Coronary artery (tissue), 2 donors: Measurements from ENCODE around the gene EFNA5.

Experiments used
- DNase-seq: peaks from one replicate; pipeline ENCODE4 v3.0.0-alpha.2; 2017; ENCODE audit warnings: low spot score
- H3K27ac ChIP-seq, 2 donors: fragments of 200-600 bp; sonication (generic); one replicate each; pipeline ENCODE4 v1.5.1; 2016 to 2019
- H3K4me3 ChIP-seq: fragments of 200-600 bp; sonication (generic); 2 replicates; pipeline ENCODE4 v1.5.1; 2016; ENCODE audit warnings: mild to moderate bottlenecking, moderate library complexity
- TF ChIP-seq, protein P1 (sequence below): fragments of 200-600 bp; sonication (generic); IDR thresholded peaks from one replicate; pipeline ENCODE4 v1.5.1; 2019; ENCODE audit warnings: antibody characterized with exemption

EFNA5 gene

DNA sequence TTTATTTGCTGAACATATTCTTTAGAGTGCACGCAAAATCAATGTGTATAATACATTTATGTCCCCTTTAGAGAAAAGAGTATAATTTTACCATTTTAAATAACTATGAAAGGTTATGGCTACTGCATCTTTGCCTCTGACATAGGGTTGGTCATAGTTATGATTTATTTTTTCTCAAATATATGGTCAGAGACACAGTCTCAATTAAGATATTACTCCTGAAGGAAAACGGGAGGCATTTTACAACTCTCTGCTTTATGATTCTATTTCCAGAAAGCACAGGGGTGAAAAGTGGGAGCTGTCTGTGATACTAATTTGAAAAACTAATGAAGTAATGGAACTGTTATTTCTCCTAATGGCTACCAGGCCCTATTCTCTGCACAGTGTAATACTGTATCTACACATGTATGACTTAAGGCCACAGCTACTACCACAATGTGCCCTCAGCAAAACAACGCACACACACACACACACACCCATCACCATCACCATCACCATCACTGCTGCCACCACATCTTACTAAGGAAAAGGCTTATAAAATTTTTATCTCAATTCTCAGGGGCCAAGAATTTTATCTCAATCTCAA, 262.9 kb downstream of the EFNA5 start:
- TF ChIP-seq, protein P1, sequence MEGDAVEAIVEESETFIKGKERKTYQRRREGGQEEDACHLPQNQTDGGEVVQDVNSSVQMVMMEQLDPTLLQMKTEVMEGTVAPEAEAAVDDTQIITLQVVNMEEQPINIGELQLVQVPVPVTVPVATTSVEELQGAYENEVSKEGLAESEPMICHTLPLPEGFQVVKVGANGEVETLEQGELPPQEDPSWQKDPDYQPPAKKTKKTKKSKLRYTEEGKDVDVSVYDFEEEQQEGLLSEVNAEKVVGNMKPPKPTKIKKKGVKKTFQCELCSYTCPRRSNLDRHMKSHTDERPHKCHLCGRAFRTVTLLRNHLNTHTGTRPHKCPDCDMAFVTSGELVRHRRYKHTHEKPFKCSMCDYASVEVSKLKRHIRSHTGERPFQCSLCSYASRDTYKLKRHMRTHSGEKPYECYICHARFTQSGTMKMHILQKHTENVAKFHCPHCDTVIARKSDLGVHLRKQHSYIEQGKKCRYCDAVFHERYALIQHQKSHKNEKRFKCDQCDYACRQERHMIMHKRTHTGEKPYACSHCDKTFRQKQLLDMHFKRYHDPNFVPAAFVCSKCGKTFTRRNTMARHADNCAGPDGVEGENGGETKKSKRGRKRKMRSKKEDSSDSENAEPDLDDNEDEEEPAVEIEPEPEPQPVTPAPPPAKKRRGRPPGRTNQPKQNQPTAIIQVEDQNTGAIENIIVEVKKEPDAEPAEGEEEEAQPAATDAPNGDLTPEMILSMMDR, result no peak
- DNase-seq, result no peak
- Histone ChIP-seq H3K4me3 (no peak overlapping the region), H3K27ac (no peak overlapping the region)

DNA sequence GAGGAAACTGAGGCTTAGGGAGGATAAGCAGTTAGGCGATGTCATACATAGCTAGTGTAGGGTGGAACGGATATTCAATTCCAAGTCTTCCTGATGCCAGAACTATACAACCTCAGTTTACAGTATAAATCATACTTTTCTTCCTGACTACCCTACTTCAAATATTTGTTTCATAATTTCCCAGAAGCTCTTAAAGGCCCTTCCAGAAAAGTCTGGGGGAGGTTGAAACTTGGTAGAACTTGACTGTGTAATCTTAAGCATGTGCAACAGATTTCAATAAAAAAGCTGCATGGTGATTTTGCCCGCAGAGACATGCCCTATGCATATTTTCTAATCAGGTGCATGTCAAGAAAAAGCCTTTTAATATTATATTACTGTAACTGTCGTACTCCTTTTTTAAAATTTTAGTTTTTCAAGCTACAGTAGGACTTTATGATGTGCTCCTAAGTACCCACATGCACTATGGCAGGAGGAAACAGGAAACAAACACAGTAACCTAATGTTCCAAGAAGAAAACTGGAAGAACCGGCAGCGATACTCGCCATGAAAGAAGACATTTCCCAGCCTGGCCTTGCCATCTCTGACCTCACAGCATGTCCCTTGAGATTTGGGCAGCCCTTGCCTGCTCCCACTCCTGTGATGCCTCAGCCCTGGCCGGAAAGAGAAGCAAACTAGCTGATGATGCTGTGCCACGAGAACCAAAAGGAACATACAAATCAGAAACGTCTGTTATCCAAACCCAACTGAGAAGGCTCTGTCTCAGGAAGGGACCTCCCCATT, 266.0 kb downstream of the EFNA5 start:
- TF ChIP-seq, protein P1, result no peak
- Histone ChIP-seq H3K27ac (no peak overlapping the region), H3K4me3 (no peak overlapping the region)
- DNase-seq, result no peak

DNA sequence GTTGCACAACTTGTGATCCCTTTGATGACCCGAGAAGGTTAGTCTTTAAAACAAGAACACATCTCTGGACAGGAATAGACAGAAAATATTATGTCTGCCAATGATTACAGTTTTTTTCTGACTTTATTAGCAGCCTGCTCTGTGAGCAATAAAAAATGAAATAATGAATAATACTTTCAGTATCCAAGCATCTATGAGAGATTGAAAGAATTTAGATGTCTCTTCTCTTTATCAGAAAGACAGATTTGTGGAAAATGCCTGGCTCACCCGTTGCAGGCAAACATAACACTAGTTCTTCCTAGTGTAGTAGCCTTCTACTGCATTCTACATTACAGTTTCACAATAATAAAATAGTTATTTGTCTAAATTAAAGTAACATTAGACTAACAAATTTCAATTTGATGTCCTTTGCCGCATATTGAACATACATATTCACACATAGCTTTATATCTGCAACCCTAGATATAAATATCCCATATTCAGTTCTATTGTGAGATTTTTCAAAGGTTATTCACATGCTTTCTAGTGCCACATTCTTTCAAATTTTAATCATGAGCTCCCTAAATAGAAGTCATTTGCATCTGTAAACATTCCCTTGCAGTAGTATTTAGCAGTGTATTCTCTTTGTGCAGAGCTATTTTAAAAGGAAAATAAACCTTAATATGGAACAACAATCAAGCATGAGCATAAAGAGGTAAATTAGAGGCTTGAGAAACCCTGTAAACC, 267.3 kb downstream of the EFNA5 start:
- Histone ChIP-seq H3K27ac (no peak overlapping the region), H3K4me3 (no peak overlapping the region)
- TF ChIP-seq, protein P1, result no peak
- DNase-seq, result no peak

DNA sequence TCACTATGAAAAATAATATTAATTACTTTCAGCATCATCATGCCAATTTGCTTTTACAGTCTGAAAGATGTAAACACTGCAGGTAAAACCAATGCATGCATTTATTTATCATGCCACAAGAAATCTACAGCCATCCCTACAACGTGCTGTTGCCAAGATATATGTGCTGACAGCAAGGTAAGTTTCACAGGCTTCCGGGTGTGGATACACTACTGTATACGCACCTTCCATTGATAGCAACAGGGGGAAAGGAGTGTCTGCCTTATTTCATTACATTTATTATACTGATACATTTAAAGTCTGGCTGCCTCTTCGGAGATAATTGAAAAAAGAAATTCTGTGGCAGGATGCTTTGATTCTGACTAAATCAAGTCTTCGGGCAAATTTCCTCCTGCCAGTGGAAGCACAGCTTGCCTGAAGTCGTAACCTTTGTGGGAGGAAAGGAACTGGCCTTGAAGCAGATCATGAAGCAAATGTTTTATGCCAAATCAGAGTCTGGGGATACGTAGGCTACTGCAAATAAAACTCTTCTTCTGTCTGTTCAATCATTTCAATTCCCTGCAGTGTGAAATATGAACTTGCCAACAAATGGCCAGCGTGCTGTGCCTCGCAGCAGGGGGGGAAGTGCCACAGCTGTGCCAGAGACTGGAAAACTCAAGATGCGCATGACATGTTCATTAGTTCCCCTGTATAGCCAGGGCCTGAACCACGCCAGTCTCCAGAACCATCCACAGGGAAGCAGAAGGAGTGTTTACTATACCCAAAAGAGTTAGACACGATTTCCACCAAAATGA, 268.1 kb downstream of the EFNA5 start:
- DNase-seq, result no peak
- TF ChIP-seq, protein P1, result no peak
- no peak overlapping the region for H3K27ac ChIP-seq
- no peak overlapping the region for H3K4me3 ChIP-seq

DNA sequence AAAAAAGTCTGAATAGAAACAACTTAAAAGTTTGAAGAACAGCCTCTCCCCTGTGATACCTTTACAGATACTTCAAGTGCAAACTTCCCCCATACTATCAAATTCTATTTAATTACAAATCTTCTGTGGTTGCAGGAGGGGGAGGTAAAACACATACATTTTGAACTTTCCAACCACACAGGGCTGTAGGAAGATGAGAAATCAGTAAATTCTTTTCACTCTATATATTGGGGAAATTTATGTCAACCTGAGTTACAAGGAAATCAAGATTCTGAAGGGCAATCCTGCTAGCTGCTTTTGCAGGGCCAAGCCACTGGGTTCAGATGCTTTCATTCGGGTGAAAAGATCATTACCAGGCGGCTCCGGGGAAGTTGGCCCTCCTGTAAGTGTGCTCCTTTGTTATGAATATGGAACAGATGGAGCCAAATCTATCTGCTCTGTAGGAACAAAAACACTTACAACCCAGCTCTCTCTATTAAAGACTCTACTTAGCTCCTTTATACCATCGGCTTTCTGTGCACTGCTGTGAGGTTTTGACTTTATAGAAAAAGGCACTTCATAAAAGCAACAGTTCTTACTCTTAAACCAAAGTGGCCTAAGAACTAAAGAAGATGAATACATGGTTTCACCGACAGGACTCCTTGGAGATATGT, 269.1 kb downstream of the EFNA5 start:
- Histone ChIP-seq H3K27ac (no peak overlapping the region), H3K4me3 (no peak overlapping the region)
- no peak for DNase-seq
- TF ChIP-seq, protein P1, result no peak

DNA sequence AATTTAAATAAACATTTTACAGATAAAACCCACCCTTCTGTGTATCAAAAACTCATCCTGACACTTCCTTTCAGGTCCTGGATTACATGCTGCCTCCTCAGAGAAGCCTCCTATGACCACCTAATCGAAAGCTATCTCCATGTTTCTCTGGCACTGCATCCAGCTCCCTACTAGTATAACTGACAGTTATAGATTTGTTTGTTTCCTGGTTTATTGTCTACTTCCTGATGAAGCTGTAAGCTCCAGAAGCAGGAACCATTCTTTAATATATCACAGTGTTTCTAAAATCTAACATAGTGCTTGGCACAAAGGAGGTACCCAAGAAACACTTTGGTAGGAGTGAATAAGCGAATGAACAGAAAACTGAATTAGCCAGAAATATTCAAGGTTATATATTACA, 270.4 kb downstream of the EFNA5 start:
- no peak overlapping the region for H3K4me3 ChIP-seq
- no peak for DNase-seq
- TF ChIP-seq, protein P1, result no peak
- no peak overlapping the region for H3K27ac ChIP-seq
